CD4-positive, CD25-positive, alpha-beta regulatory T cell (primary cell): ENCODE results near the gene DPP3. TPM values are rescaled to one million over a fixed set of nuclear protein-coding genes. Genes with fewer than 3 reads are reported as not detected.

Source experiments
- ATAC-seq, 2 donors: fragments of 150-1000 bp; cut with Tn5 transposase; one replicate each; pipeline ENCODE4 v1.10.0; 2021; ENCODE audit warnings: low read depth in 2 of 2, moderate number of reproducible peaks in 2 of 2, moderate library complexity in 1 of 2
- DNase-seq, 3 donors: peaks; one replicate each; pipeline versions ENCODE4 v3.0.0 to v3.0.0-alpha.2; 2012 to 2022; ENCODE audit warnings: mixed read lengths in 1 of 3
- H3K27ac ChIP-seq: one replicate; pipeline ENCODE4 v1.7.0; 2013; ENCODE audit warnings: mild to moderate bottlenecking, low read length; ENCODE audit not compliant: insufficient read depth, poor library complexity, severe bottlenecking
- H3K27me3 ChIP-seq: one replicate; pipeline ENCODE4 v1.7.0; 2013; ENCODE audit warnings: low read length; ENCODE audit not compliant: control insufficient read depth, insufficient read depth
- H3K36me3 ChIP-seq: one replicate; pipeline ENCODE4 v1.7.0; 2013; ENCODE audit warnings: mild to moderate bottlenecking, low read length, moderate library complexity; ENCODE audit not compliant: control insufficient read depth, insufficient read depth
- H3K4me1 ChIP-seq: 2 replicates; pipeline ENCODE4 v1.7.0; 2013; ENCODE audit warnings: mild to moderate bottlenecking, low read length; ENCODE audit not compliant: insufficient read depth, control insufficient read depth, poor library complexity, severe bottlenecking
- H3K4me3 ChIP-seq: one replicate; pipeline ENCODE4 v1.7.0; 2013; ENCODE audit warnings: low read depth, mild to moderate bottlenecking, low read length, moderate library complexity
- H3K9me3 ChIP-seq, 2 experiments: 1 replicate in 1 of 2; 2 replicates in 1 of 2; pipeline ENCODE4 v1.7.0; 2013; ENCODE audit warnings: low read length in 2 of 2, mild to moderate bottlenecking in 1 of 2, moderate library complexity in 1 of 2; ENCODE audit not compliant: control insufficient read depth in 2 of 2
- H3K27ac Mint-ChIP-seq, 3 donors: one replicate each; pipeline ENCODE4 v1.8.0; 2020 to 2022; ENCODE audit warnings: mild to moderate bottlenecking in 3 of 3, mixed read lengths in 3 of 3, moderate library complexity in 2 of 3
- H3K27me3 Mint-ChIP-seq: one replicate; pipeline ENCODE4 v1.8.0; 2022; ENCODE audit warnings: mild to moderate bottlenecking, mixed read lengths
- H3K36me3 Mint-ChIP-seq: one replicate; pipeline ENCODE4 v1.8.0; 2020; ENCODE audit warnings: mixed read lengths
- H3K4me1 Mint-ChIP-seq, 4 donors: one replicate each; pipeline ENCODE4 v1.8.0; 2020 to 2022; ENCODE audit warnings: mixed read lengths in 4 of 4, mild to moderate bottlenecking in 1 of 4
- H3K4me3 Mint-ChIP-seq, 4 donors: one replicate each; pipeline ENCODE4 v1.8.0; 2020 to 2022; ENCODE audit warnings: mild to moderate bottlenecking in 4 of 4, mixed read lengths in 4 of 4, moderate library complexity in 3 of 4
- H3K9me3 Mint-ChIP-seq, 7 donors: one replicate each; pipeline ENCODE4 v1.8.0; 2020 to 2022; ENCODE audit warnings: mixed read lengths in 7 of 7, mild to moderate bottlenecking in 3 of 7, moderate library complexity in 2 of 7
- polyA plus RNA-seq, 4 donors: library from polyadenylated mRNA; unstranded; fragments of 300-500 nt; fragmentation: Illumina TruSeq; gene quantifications; one replicate each; pipeline ENCODE4 v1.2.3, GENCODE V29; 2021
- total RNA-seq: library from RNA; stranded (reverse); gene quantifications from one replicate; pipeline ENCODE4 v1.2.3, GENCODE V29; 2022

DPP3 gene
- total and polyA plus RNA-seq, 5 donors from 2014 or later: 27.1 to 38.7 (median 29.5) TPM

- no peak for ATAC-seq
- Mint-ChIP-seq H3K9me3 (no peaks in the 10 kb centered on the region), H3K27ac (peak overlapping the region in 1 of 3 donors; percentile 26), H3K36me3 (peaks cover 8% of the 10 kb centered on the region), H3K4me3 (peak overlapping the region in 1 of 4 donors; percentile 63), H3K4me1 (peaks cover 0 to 18% (median 14%) of the 10 kb centered on the region in 4 donors), H3K27me3 (no peaks in the 10 kb centered on the region)
- Histone ChIP-seq H3K4me1 (peaks cover 14% of the 10 kb centered on the region), H3K27me3 (no peaks in the 10 kb centered on the region), H3K36me3 (peaks cover 5% of the 10 kb centered on the region), H3K4me3 (no peak overlapping the region), H3K27ac (no peak overlapping the region), H3K9me3 (no peaks in the 10 kb centered on the region)
- no peak for DNase-seq
These were observed 9.1 kb upstream of the DPP3 start for GRCh38 chr11:66471142-66471541.

DNA sequence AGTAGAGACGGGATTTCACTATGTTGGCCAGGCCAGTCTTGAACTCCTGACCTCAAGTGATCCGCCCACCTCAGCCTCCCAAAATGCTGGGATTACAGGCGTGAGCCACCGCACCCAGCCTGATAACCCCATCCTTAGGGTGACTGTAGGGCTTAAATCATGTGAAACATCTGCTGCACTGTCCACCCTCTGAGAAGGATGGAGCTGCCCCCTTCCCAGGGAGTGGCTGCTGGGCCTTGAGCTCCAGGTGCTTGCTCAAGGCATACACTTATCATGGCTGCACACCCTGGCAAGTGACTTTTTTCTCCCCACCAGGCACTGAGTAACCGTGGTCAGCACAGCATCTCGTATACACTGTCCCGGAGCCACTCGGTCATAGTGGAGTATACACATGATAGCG, 8.2 kb upstream of the DPP3 start:
- peaks cover 4% of the 10 kb centered on the region for H3K27me3 Mint-ChIP-seq
- H3K4me3 ChIP-seq: no peak overlapping the region
- H3K27ac Mint-ChIP-seq: no peak overlapping the region
- peaks cover 5% of the 10 kb centered on the region for H3K36me3 ChIP-seq
- H3K4me1 ChIP-seq: peaks cover 11% of the 10 kb centered on the region
- no peak overlapping the region for H3K27ac ChIP-seq
- H3K9me3 Mint-ChIP-seq: no peaks in the 10 kb centered on the region
- no peak overlapping the region for H3K4me3 Mint-ChIP-seq
- DNase-seq: no peak
- peaks cover 8% of the 10 kb centered on the region for H3K36me3 Mint-ChIP-seq
- H3K9me3 ChIP-seq: no peaks in the 10 kb centered on the region
- H3K4me1 Mint-ChIP-seq: peaks cover 0 to 16% (median 15%) of the 10 kb centered on the region in 4 donors
- ATAC-seq: no peak
- no peaks in the 10 kb centered on the region for H3K27me3 ChIP-seq

GRCh38 chr11:66473167-66473566, 7.1 kb upstream of the DPP3 start:
- H3K27ac Mint-ChIP-seq: no peak overlapping the region
- peak overlapping the region in 2 of 4 donors; percentile 27 to 49 for H3K4me3 Mint-ChIP-seq
- Histone ChIP-seq H3K4me1 (peaks cover under 1% of the 10 kb centered on the region), H3K27me3 (no peaks in the 10 kb centered on the region), H3K9me3 (no peaks in the 10 kb centered on the region), H3K36me3 (peaks cover 5% of the 10 kb centered on the region), H3K27ac (no peak overlapping the region), H3K4me3 (no peak overlapping the region)
- peaks cover 0 to 14% (median 13%) of the 10 kb centered on the region in 4 donors for H3K4me1 Mint-ChIP-seq
- H3K27me3 Mint-ChIP-seq: peaks cover 4% of the 10 kb centered on the region
- H3K9me3 Mint-ChIP-seq: no peaks in the 10 kb centered on the region
- ATAC-seq (no peak), DNase-seq (no peak)
- H3K36me3 Mint-ChIP-seq: peaks cover 8% of the 10 kb centered on the region

DNA sequence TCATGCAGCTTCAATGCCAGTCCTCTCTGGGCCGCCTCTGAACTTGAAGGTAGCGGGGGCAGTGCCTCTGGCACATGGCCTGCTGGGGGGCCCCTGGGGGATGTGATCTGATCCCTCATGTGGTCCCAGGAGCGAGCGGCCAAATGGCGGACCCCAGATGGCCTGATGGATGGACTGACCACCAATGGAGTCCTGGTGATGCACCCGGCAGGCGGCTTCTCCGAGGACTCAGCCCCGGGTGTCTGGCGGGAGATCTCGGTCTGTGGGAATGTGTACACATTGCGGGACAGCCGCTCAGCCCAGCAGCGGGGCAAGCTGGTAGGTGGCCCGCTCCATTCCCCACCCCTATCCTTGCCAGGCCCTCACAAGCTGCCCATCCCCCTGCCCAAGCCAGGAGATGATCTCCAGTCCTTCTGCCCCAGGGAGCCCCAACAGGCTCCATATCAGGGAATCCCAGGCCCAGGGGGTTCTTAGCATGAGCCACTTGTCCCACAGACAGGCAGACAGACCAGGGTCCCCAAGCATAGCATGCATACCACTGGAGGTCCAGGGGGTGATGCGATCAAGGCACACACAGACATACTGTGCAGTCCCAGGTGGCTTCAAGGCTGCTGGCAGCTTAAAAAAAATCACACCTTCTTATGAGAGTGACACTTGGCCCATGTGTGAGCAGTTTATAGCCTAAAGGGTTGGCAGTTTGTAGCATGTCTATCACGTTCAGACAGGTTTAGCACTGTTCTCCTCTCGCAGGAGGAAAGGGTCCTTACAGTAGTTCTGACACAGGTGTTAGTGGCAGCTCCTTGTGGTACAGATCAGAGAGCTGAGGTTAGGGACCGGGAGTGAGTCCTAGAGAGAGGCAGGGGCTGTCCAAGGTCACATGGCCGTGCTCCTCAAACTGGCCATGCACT, 6.4 kb upstream of the DPP3 start:
- DNase-seq (no peak), ATAC-seq (no peak)
- H3K4me3 Mint-ChIP-seq: no peak overlapping the region
- H3K9me3 Mint-ChIP-seq: no peaks in the 10 kb centered on the region
- H3K36me3 ChIP-seq: peaks cover 5% of the 10 kb centered on the region
- no peak overlapping the region for H3K4me3 ChIP-seq
- H3K27ac ChIP-seq: no peak overlapping the region
- H3K9me3 ChIP-seq: no peaks in the 10 kb centered on the region
- peaks cover 1% of the 10 kb centered on the region for H3K4me1 ChIP-seq
- H3K27ac Mint-ChIP-seq: no peak overlapping the region
- peaks cover 0 to 12% (median 10%) of the 10 kb centered on the region in 4 donors for H3K4me1 Mint-ChIP-seq
- H3K27me3 ChIP-seq: no peaks in the 10 kb centered on the region
- H3K36me3 Mint-ChIP-seq: peaks cover 8% of the 10 kb centered on the region
- H3K27me3 Mint-ChIP-seq: peaks cover 4% of the 10 kb centered on the region

DNA sequence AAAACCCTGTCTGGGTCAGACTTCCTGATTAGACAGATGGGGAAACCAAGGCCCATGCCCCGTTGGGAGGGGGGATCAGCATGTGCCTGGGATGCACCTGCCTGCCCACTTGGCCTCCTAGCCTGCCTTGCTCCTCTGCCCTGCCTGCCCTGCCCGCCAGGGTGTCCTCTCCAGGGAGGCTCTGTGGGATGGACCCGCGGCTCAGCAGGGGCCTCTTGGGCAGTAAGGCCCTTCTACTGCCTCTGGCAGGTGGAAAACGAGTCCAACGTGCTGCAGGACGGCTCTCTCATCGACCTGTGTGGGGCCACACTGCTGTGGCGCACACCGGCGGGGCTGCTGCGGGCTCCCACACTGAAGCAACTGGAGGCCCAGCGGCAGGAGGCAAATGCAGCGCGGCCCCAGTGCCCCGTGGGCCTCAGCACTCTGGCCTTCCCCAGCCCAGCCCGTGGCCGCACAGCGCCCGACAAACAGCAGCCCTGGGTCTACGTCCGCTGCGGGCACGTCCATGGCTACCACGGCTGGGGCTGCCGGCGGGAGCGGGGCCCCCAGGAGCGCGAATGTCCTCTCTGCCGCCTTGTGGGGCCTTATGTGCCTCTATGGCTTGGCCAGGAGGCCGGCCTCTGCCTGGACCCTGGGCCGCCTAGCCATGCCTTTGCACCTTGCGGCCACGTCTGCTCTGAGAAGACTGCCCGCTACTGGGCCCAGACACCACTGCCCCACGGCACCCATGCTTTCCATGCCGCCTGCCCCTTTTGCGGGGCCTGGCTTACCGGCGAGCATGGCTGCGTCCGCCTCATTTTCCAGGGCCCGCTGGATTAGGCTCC, 4.7 kb upstream of the DPP3 start:
- H3K4me1 Mint-ChIP-seq: peaks cover 0 to 25% (median 17%) of the 10 kb centered on the region in 4 donors
- Histone ChIP-seq H3K9me3 (no peaks in the 10 kb centered on the region), H3K4me3 (no peak overlapping the region), H3K4me1 (peaks cover 17% of the 10 kb centered on the region), H3K27me3 (no peaks in the 10 kb centered on the region), H3K27ac (no peak overlapping the region), H3K36me3 (peaks cover 5% of the 10 kb centered on the region)
- no peak overlapping the region for H3K27ac Mint-ChIP-seq
- ATAC-seq (no peak), DNase-seq (no peak)
- H3K27me3 Mint-ChIP-seq: peaks cover 4% of the 10 kb centered on the region
- H3K4me3 Mint-ChIP-seq: no peak overlapping the region
- H3K9me3 Mint-ChIP-seq: no peaks in the 10 kb centered on the region
- peaks cover 4% of the 10 kb centered on the region for H3K36me3 Mint-ChIP-seq

DNA sequence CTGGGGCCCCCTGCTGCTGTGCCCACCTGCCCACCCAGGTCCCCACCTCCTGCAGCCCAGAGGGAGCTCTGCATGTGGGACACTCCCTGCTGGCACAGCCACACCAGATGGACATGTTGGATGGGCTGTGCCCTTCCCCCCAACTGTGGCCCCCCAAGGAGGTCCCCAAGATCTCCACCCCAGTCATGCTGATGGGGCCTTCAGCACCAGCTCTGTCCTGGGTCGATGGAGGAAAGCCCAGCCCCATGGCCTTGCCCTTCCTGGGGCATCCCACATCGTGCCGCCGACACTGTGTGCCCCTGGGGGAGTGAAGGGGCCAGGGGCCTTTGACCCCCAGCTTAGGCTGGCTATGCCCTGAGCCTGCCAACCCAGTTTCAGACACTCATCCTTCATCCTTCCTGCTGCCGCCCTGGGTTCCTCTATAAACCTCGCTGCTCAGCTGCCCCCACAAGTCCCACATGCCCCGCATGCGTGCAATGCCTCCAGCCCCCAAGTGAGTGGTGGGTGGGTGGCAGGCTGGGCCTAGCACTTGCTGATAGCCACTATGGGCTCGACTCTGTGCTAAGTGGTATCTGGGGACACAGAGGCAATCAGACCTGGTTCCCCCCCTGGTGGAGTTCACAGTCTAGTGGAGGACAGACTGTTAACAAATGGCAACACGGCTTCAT, 3.9 kb upstream of the DPP3 start:
- ATAC-seq (no peak), DNase-seq (no peak)
- H3K27me3 ChIP-seq: no peaks in the 10 kb centered on the region
- peaks cover 0 to 28% (median 20%) of the 10 kb centered on the region in 4 donors for H3K4me1 Mint-ChIP-seq
- no peaks in the 10 kb centered on the region for H3K9me3 Mint-ChIP-seq
- peaks cover 23% of the 10 kb centered on the region for H3K4me1 ChIP-seq
- H3K9me3 ChIP-seq: no peaks in the 10 kb centered on the region
- H3K36me3 Mint-ChIP-seq: peaks cover 4% of the 10 kb centered on the region
- H3K27me3 Mint-ChIP-seq: peaks cover 4% of the 10 kb centered on the region
- H3K27ac Mint-ChIP-seq: peak overlapping the region in 2 of 3 donors; percentile 20 to 88
- H3K4me3 ChIP-seq: no peak overlapping the region
- H3K27ac ChIP-seq: no peak overlapping the region
- H3K36me3 ChIP-seq: peaks cover 5% of the 10 kb centered on the region
- H3K4me3 Mint-ChIP-seq: peak overlapping the region in 2 of 4 donors; percentile 61 to 91

GRCh38 chr11:66476841-66477251, 3.4 kb upstream of the DPP3 start:
- Mint-ChIP-seq H3K36me3 (peaks cover 4% of the 10 kb centered on the region), H3K27me3 (peaks cover 4% of the 10 kb centered on the region), H3K4me1 (peaks cover 0 to 28% (median 20%) of the 10 kb centered on the region in 4 donors), H3K9me3 (no peaks in the 10 kb centered on the region), H3K27ac (no peak overlapping the region), H3K4me3 (peak overlapping the region in 3 of 4 donors; percentile 56 to 91 (median 61))
- no peak overlapping the region for H3K4me3 ChIP-seq
- no peaks in the 10 kb centered on the region for H3K27me3 ChIP-seq
- H3K27ac ChIP-seq: no peak overlapping the region
- ATAC-seq: no peak
- no peak for DNase-seq
- no peaks in the 10 kb centered on the region for H3K9me3 ChIP-seq
- H3K4me1 ChIP-seq: peaks cover 23% of the 10 kb centered on the region
- peaks cover 5% of the 10 kb centered on the region for H3K36me3 ChIP-seq
